HG02840 (cell line): ENCODE results near the gene RFFL.

ENCODE experiments used
- ATAC-seq: cut with Tn5 transposase; IDR thresholded peaks from one replicate; pipeline ENCODE4 v1.9.1; 2021; ENCODE audit warnings: mild to moderate bottlenecking, moderate library complexity, moderate number of reproducible peaks; ENCODE audit not compliant: unreplicated experiment, low FRiP score

RFFL gene

DNA sequence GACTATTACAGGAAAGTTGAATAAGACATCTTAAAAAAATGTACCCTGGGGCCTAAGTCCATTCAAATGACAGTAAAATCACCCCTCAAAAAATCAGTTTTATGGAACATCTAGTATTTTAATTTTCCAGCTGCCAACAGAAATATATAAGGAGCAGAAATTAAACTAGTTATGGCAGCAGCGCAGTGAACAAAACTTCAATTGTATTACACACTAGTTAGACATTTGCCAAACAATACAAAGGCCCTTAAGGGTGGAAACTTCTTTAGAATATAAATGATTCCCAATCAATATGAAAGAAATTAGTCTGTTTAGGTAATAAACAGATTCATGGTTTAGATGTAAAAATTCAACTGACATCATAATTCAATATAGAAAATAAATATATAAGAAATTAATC is 18.1 kb upstream of the RFFL start:
- no peak for ATAC-seq

GRCh38 chr17:35080536-35080935 is 17.0 kb upstream of the RFFL start:
- no peak for ATAC-seq

GRCh38 chr17:35079547-35080423 is 16.3 kb upstream of the RFFL start:
- ATAC-seq: no peak

DNA sequence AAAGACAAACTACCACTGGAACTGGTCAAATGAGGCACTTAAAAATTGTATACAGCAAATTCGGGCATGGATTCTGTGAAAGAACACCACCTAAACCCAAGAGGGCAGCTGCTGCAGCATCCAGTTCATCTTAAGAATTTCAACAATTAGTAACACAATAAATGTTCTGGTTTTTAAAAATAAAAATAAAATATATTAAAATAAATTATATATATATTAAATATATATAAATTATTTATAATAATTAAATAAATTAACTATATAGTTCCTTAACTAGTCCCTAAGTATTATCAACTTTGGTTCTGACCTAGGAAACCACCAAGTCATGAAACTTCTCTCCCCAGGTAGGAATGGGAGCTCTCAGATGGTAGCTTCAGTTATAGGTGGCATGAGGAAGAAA is 13.4 kb upstream of the RFFL start:
- ATAC-seq: no peak

DNA sequence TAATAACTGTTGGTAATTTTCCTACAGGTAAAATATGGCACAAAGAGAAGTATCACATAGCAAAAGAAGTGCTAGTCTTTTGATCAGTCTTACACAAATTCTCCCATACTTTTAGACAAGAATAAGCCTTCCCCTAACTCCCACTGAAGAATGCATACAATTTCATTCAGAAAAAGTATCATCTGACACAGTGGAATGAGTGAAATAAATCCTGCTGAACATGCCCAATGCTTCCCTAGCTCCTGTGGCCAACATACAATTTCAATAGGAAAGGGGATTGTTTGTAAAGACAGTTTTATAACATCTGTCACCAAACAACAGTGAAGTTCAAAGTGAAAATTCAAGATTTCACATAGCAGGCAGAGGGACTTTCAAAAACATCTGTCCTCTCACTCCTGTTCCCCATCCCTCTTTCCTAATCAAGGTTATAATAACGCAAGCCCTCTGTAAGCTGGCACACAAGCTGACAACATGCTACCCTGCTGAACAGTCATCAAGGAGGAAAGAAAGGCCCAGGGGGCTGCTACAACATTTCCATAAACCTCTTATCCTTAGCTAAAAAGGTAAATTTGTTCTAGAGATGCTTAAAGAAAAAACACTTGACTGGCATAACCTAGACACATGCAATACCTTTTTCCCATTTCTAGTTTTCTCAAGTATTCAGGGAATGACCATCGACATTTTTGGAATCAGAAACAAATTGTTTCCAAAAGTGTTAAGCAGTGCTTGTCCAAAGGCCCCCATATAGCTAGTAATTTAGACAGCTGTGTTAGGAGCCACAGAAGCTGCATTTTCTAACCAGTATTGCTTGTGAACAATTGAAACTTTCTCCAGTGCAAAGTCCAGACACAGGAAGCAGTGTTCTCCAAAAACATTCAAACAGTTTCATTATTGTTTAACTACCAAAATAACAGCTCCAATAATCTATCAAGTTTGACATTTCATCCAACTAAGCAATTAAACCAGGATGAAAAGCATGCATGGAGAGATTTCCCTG is 11.5 kb upstream of the RFFL start:
- ATAC-seq: no peak

DNA sequence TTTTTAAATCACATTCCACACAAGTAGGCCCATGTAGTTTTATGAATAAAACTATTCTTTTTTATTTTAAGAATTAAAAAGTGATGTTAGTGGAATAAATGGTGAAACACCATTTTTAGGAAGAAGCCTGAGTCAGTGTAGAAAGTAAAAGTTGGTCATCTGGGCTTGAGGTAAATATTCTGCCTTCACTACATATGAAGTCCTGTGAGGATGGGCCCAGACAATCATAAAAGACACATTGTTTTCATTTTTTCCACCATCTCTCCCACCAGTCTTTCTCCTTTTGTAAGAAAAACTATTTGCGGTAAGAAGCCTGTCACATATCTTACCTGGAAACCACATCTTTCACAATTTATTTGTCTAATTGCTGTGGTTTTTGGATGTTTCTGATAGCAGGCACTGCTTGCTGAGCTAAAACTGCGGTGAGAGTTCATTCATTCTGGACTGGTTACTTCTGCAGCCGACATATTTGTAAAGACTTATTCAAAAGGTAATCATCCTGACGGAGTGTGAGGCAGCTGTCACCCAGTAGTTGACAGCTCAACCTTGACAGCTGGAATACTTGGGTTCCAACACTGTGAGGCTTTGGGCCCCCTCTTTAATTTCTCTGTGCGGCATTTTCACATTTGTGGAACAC is 10.6 kb upstream of the RFFL start:
- no peak for ATAC-seq

- no peak for ATAC-seq
Observed at GRCh38 chr17:35073183-35073790, 9.8 kb upstream of the RFFL start.

- no peak for ATAC-seq
Observed at GRCh38 chr17:35069311-35069710, 5.8 kb upstream of the RFFL start.

DNA sequence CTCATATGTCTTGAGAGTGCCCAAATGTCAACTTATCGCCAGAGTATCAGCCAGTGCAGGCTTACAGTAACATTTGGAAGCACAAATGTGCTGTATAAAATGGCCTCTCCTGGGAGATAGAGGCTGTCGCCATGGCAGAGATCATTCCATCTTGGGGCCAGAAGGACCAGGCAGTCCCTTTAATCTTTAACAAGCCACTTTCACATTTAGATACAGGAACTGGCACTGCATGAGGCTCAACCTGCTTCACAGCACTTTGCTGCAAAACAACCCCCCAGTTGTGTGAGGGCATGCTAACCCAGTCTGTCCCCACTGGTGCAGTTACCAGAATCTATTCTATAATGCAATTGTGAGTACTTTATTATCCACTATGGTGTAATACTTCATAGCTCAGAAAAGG is 4.7 kb upstream of the RFFL start:
- no peak for ATAC-seq

DNA sequence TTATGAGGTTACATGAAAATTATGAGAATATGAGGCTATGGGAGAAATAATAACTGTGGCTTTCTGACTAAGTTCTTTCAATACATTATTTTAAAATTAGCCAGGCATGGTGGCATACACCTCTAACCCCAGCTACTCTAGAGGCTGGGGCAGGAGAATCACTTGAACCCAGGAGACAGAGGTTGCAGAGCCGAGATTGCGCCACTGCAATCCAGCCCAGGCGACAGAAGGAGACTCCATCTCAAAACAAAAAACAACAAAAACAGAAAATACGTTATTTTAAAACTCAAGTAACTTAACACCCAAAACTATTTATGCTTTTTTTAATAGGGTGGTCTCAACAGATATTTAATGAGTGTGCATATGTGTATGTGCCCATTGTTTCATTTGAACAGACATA is 2.4 kb upstream of the RFFL start:
- ATAC-seq: no peak

DNA sequence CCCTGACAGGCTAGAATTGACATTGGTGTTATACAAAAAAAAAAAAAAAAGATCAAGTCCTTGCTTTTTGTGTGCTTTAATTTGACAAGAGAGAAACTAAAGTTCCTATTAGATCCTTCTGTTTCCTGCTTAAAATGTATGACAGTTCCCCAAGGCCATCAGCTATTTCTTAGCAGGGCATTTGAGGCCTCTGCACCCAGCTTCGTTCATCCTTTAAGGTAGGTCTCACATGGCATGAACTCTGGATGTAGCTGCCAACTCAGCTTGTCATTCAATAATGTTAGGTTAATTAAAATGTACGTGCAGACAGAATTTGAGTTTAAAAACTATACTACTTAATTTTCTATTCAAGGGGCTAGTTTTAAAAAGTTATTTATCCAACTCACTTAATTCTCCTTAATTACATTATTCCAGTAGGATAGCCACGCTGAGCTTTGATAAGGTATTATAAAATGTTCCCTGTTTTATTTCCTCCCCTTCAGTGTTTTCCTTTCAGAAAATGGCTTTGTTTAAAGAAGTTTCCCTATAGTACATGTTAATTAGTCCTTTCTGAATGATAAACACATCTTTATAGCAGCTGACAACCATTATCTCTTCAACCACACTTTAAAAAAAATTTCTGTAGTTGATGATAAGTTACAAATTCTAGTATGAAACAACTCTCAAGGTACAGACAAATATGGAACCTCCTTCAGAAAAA is 1.2 kb upstream of the RFFL start:
- no peak for ATAC-seq

DNA sequence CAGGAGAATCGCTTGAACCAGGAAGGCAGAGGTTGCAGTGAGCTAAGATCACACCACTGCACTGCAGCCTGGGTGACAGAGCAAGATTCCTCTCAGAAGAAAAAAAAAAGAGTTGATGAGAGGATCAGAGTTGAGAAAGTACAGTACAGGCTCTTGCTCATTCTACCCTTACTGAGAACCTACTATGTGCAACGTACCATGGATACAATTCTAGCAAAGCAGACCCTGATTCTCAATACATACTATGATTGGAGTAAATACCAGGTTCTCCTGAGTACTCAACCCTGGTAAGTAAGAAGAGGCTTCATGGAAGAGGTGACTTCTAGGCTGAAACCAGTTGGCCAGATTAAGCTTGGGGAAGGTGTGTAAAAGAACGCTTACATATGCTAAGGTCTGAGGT is 1.2 kb downstream of the RFFL start:
- ATAC-seq: no peak

DNA sequence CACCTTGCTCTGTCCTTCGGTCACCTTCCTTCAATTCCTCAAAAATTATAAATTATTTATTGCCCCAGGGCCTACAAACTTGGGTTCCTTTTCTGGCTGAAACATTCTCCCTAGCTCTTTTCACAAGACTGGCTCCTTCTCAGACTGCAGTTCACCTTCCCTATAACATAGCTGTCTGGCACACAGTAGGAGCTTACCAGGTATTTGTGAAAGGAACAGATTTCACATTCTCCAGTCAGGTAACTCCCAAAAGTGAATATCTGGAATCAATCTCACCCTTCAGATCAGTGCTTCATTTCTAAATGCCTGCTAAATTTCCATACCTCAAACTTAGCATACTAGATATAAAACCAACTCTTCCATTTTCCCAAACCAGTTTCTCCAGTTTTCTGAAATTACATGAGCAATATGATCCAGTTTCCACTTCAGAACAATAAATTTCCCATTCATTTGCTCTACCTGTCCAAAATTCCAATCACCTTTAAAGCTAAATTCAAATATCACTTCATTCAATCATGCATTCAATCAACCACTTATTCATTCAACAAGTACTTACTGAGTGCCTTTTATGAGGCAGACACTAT is 6.1 kb downstream of the RFFL start:
- ATAC-seq: no peak

DNA sequence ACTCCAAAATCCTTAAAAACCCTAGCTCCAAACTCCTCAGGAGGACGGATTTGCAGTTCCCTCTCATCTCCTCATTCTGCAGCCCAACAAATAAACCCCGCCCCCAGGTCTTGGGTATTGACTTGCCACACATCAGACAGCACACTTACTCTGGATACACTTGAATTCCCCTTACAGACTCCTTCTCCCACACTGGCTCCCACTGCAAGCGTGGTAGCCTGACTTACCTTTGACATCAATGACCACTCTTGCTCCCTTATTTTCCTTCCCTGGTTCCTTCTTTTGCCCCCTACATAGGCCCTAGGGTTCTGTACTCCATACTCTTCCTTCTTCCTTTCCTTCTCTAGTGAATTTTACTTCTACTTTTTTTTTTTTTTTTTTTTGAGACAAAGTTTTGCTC is 7.5 kb downstream of the RFFL start:
- ATAC-seq: no peak

DNA sequence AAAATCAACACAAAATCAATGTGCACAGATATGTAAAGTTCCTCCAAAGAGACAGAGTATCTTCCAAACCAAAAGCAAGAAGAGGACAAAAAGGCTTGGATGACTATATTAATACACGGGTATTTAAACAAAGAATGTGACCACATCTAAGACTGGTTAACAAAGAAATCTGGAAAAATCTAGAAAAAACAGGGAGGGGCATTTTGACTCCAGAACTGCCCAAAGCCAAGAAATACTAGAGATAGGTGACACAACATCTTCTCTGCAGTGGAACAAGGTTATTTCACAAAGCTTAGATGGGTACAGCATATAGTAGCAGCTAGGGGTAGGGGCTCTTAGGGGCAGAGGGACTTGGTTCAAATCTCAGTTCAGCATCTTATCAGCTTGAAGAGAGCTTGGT is 10.3 kb downstream of the RFFL start:
- ATAC-seq: no peak

DNA sequence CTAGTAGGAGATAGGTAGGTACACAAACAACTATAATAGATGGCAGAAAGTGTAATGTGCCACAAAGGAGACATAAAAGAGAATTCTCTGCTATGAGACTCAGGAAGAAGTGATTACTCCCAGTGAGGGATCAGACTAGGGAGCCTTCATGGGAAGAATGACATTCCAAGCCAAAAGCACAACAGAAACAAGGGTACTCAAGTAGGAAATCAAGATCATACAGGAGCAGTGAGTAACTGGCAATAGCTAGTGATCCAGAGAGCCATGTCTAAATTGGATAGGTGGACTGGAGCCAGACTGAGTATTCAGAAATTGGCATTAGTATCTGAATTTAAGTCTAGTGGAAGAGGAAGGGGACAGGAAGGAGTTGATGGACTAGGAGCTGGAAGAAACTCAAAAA is 10.7 kb downstream of the RFFL start:
- ATAC-seq: no peak

- ATAC-seq: no peak
Observed at GRCh38 chr17:35052241-35052610, 11.3 kb downstream of the RFFL start.

DNA sequence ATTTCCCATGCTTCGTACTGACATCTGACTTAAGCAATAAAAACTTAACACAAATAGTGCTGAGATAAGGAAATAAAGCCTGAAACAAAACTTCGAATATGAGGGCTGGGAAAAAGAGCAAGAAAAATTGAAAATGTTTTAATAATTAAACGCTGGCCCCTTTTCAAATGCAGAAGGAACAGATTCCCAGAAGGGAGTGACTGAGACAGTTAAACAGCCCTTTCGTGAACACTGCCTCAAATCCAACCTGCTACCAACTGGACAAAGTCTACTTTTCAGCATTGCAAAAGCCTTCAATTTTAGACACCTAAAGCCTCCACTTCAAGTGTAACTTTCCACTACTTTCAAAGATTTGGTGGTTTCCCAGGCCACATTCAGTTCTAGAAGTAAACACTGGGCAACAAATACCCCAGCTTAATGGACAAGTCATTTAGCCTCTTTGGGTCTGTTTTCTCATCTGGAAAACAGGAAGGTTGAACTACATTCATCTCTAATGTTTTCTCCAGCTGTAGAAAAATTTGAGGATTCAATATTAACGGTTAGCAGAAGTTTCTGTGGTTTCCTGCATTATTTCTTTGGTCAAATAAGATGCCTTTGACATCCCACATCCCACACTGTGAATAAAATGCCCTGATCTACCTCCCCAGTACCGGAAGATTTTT is 11.8 kb downstream of the RFFL start:
- no peak for ATAC-seq

DNA sequence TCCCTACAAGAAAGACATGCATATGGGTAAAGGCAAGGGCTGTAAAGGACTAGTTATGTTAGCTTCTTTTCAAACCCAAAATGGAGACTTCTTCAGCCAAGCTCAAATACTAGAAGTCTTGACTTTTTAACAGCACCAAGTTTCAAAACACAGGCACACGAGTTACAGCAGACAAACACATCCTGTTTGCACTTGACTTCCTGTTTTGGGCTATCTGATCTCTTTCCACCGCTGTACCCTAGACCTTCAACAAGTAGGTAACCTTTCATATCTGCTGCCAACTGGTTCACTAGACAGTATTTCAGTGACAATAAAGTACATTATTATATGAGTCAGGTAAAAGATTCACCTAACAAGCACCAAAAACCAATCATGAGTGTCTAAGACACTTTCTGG is 12.3 kb downstream of the RFFL start:
- ATAC-seq: peak; percentile 57
